ENCODE measurements around the gene PHF21A.
A peak's percentile ranks its signal among the peaks of the same experiment; 100 is the strongest.

The PHF21A gene

DNA sequence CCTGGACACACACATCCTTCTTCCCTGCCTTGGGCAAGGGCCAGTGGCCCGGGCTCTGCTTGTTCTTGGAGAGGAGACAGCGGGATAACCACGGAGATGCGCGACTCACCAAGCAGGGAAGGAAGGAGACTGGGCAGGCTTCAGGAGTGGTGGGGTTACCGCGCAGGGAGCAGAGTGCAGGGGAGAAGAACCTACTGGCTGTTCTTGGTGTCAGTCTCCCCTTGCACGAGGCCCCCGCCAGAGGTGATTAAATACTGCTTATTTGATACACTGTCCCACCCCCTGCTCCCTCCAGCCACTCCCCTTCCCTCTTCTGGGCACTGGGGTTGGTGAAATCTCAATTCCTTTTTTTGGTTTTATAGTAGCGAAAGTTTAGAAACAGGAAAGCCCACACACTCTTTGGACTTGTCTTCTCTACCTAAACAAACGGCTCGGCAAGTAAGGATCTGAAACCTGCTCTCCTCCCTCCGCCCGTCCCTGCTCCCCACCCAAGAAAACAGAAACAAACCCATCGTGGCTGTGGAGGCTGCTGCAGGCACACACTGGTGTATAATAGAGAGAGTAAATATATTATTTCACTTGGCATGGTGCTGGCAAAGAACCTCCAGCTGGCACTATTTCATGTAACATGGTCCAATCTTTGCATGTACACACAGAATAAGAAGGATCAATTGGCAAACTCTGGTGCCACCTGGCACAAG is 188.0 kb downstream of the PHF21A start:
- H3K27me3 ChIP-seq (ENCODE audit: insufficient read depth, poor library complexity, severe bottlenecking): no peaks in the 10 kb centered on the region
- TF ChIP-seq, protein P1, sequence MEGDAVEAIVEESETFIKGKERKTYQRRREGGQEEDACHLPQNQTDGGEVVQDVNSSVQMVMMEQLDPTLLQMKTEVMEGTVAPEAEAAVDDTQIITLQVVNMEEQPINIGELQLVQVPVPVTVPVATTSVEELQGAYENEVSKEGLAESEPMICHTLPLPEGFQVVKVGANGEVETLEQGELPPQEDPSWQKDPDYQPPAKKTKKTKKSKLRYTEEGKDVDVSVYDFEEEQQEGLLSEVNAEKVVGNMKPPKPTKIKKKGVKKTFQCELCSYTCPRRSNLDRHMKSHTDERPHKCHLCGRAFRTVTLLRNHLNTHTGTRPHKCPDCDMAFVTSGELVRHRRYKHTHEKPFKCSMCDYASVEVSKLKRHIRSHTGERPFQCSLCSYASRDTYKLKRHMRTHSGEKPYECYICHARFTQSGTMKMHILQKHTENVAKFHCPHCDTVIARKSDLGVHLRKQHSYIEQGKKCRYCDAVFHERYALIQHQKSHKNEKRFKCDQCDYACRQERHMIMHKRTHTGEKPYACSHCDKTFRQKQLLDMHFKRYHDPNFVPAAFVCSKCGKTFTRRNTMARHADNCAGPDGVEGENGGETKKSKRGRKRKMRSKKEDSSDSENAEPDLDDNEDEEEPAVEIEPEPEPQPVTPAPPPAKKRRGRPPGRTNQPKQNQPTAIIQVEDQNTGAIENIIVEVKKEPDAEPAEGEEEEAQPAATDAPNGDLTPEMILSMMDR (IDR thresholded peaks at IDR 0.05; ENCODE audit: poor library complexity, severe bottlenecking): no peak
- H3K9me3 ChIP-seq (ENCODE audit: severe bottlenecking): no peaks in the 10 kb centered on the region
- no peak overlapping the region for H3K4me3 ChIP-seq (ENCODE audit: severe bottlenecking)
- peaks cover 50% of the 10 kb centered on the region for H3K4me1 ChIP-seq (ENCODE audit: insufficient read depth, poor library complexity, severe bottlenecking)
- DNase-seq (ENCODE audit: low spot score) (no peak), ATAC-seq (ENCODE audit: low read depth) (0 out of 3 replicates have a peak, but pooled peaks have one; percentile 8)
- H3K27ac ChIP-seq (ENCODE audit: poor library complexity, severe bottlenecking): peak overlapping the region; percentile 95
- H3K36me3 ChIP-seq (ENCODE audit: low read depth): peaks cover 12% of the 10 kb centered on the region

DNA sequence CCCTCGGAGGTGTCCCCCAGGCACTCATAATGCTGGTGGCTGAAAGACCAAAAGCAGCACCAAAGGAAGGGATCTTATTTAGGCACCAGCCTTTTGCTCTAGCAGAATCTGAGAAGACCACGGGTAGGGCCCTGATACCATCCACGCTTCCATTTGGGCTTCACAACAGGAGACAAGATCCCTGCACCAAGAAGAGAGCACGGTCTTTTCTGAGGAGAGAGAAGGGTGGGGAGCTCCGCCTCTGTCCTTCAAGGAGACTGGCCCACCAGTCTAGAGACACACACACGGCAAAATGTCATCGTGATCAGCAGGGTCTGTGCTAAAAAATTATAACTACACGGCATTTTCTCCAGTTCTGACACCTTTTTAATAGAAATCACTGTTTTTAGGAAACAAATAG is 189.0 kb downstream of the PHF21A start:
- DNase-seq (ENCODE audit: low spot score): no peak
- TF ChIP-seq, protein P1 (IDR thresholded peaks at IDR 0.05; ENCODE audit: poor library complexity, severe bottlenecking): no peak
- no peak for ATAC-seq (ENCODE audit: low read depth)
- peak overlapping the region; percentile 95 for H3K27ac ChIP-seq (ENCODE audit: poor library complexity, severe bottlenecking)
- peaks cover 54% of the 10 kb centered on the region for H3K4me1 ChIP-seq (ENCODE audit: insufficient read depth, poor library complexity, severe bottlenecking)
- H3K4me3 ChIP-seq (ENCODE audit: severe bottlenecking): no peak overlapping the region
- peaks cover 22% of the 10 kb centered on the region for H3K36me3 ChIP-seq (ENCODE audit: low read depth)
- H3K27me3 ChIP-seq (ENCODE audit: insufficient read depth, poor library complexity, severe bottlenecking): no peaks in the 10 kb centered on the region
- H3K9me3 ChIP-seq (ENCODE audit: severe bottlenecking): no peaks in the 10 kb centered on the region

DNA sequence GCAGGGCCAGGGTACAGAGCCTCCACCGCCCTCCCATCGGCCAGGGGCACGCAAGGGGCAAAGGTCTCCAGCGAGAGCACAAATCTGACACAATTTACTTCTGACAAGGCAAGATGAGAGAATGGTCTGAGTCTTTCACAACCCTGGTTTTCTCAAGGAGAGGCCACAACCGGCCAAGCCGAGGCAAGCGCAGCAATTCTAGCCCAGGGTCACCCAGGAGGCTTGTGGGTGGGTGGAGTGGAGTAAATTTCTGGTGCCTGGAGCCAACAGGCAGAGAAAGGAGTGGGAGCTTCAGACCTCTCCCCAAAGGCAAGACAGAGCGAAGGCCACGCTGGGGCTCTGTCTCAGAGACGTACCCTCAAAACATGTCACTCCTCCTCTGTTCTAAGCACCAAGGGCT is 189.5 kb downstream of the PHF21A start:
- H3K4me3 ChIP-seq (ENCODE audit: severe bottlenecking): no peak overlapping the region
- DNase-seq (ENCODE audit: low spot score): no peak
- peaks cover 54% of the 10 kb centered on the region for H3K4me1 ChIP-seq (ENCODE audit: insufficient read depth, poor library complexity, severe bottlenecking)

DNA sequence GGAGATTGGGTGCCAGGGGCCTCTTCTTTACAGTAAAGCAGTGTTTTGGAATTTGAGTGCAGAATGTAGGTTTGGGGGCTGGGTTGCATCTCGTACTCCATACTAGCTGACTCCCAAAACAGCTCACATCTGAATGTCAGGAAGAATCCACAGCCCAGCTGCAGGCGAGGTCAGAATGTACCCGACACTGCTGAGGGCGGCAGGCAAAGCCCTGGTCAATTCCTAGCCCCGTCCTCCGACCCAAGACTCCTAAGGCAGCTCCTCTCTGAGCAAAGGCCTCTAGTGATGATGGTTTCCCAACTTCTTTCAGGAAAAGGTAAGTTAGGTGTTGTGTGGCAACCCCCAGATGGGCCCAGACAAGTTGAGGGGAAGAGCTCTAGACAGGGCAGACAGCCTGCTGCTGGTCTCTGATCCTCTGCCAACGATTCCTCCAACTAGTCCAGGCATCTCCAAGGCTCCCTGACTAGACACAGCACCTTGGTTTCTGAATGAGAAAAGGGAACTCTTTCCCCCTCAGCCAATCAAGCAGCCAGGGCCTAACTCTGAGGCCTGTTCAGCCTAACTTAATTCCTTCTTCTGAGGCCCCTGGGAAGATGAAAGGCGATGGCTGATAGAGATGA is 190.2 kb downstream of the PHF21A start:
- H3K4me3 ChIP-seq (ENCODE audit: severe bottlenecking): no peak overlapping the region
- peaks cover 54% of the 10 kb centered on the region for H3K4me1 ChIP-seq (ENCODE audit: insufficient read depth, poor library complexity, severe bottlenecking)
- H3K27ac ChIP-seq (ENCODE audit: poor library complexity, severe bottlenecking): peak overlapping the region; percentile 95
- DNase-seq (ENCODE audit: low spot score) (peak; percentile 92), ATAC-seq (ENCODE audit: low read depth) (peak; percentile 86)
- peaks cover 25% of the 10 kb centered on the region for H3K36me3 ChIP-seq (ENCODE audit: low read depth)
- H3K9me3 ChIP-seq (ENCODE audit: severe bottlenecking): no peaks in the 10 kb centered on the region
- TF ChIP-seq, protein P1 (IDR thresholded peaks at IDR 0.05; ENCODE audit: poor library complexity, severe bottlenecking): no peak
- H3K27me3 ChIP-seq (ENCODE audit: insufficient read depth, poor library complexity, severe bottlenecking): no peaks in the 10 kb centered on the region

More for the DNA sequence above, 189.5 kb downstream of the PHF21A start:
- no peak for ATAC-seq (ENCODE audit: low read depth)
- Histone ChIP-seq H3K9me3 (ENCODE audit: severe bottlenecking) (no peaks in the 10 kb centered on the region), H3K27ac (ENCODE audit: poor library complexity, severe bottlenecking) (peak overlapping the region; percentile 95), H3K36me3 (ENCODE audit: low read depth) (peaks cover 25% of the 10 kb centered on the region), H3K27me3 (ENCODE audit: insufficient read depth, poor library complexity, severe bottlenecking) (no peaks in the 10 kb centered on the region)
- TF ChIP-seq, protein P1 (IDR thresholded peaks at IDR 0.05; ENCODE audit: poor library complexity, severe bottlenecking): no peak

Measured in RWPE2 (cell line).